Liver (tissue), 9 donors: ENCODE data around the gene SPACA9. TPM values are rescaled to one million over a fixed set of nuclear protein-coding genes. Genes with fewer than 3 reads are reported as not detected.

Experiments
- DNase-seq: peaks from one replicate; pipeline ENCODE4 v3.0.0-alpha.2; 2017; ENCODE audit warnings: low spot score
- H3K27ac ChIP-seq, 2 donors: one replicate each; pipeline ENCODE4 v1.7.0; 2013; ENCODE audit warnings: inconsistent platforms in 2 of 2, low read length in 2 of 2, control low read depth in 1 of 2, low read depth in 1 of 2, mild to moderate bottlenecking in 1 of 2
- H3K27me3 ChIP-seq, 4 donors: one replicate each; pipeline versions ENCODE4 v1.6.1 to v1.7.0; 2013; ENCODE audit warnings: low read length in 3 of 4, inconsistent platforms in 1 of 4, mild to moderate bottlenecking in 1 of 4, moderate library complexity in 1 of 4; ENCODE audit not compliant: control insufficient read depth in 4 of 4, insufficient read depth in 4 of 4
- H3K36me3 ChIP-seq, 4 donors: one replicate each; pipeline versions ENCODE4 v1.6.1 to v1.7.0; 2013; ENCODE audit warnings: low read length in 3 of 4, mild to moderate bottlenecking in 3 of 4, low read depth in 1 of 4, moderate library complexity in 1 of 4; ENCODE audit not compliant: control insufficient read depth in 4 of 4, insufficient read depth in 3 of 4
- H3K4me1 ChIP-seq, 4 donors: one replicate each; pipeline versions ENCODE4 v1.6.1 to v1.7.0; 2013; ENCODE audit warnings: low read length in 3 of 4, mild to moderate bottlenecking in 3 of 4, moderate library complexity in 1 of 4; ENCODE audit not compliant: control insufficient read depth in 4 of 4, insufficient read depth in 4 of 4
- H3K4me3 ChIP-seq, 3 donors: one replicate each; pipeline versions ENCODE4 v1.6.1 to v1.7.0; 2013; ENCODE audit warnings: low read length in 3 of 3, control low read depth in 1 of 3, low read depth in 1 of 3, mild to moderate bottlenecking in 1 of 3
- H3K9ac ChIP-seq, 2 donors: one replicate each; pipeline ENCODE4 v1.7.0; 2013; ENCODE audit warnings: low read length in 2 of 2, mild to moderate bottlenecking in 2 of 2, moderate library complexity in 2 of 2, control low read depth in 1 of 2, low read depth in 1 of 2
- H3K9me3 ChIP-seq, 4 donors: one replicate each; pipeline versions ENCODE4 v1.6.1 to v1.7.0; 2013; ENCODE audit warnings: low read length in 3 of 4; ENCODE audit not compliant: control insufficient read depth in 4 of 4
- EGR1 ChIP-seq, 2 donors: IDR thresholded peaks; 2 replicates each; pipeline ENCODE4 v1.6.1; 2016 to 2018; ENCODE audit warnings: antibody characterized with exemption in 2 of 2, low read depth in 2 of 2
- FOXA1 ChIP-seq: IDR thresholded peaks from 2 replicates; pipeline ENCODE4 v1.6.1; 2016; ENCODE audit warnings: antibody characterized with exemption
- FOXA2 ChIP-seq: IDR thresholded peaks from 2 replicates; pipeline ENCODE4 v1.6.1; 2016; ENCODE audit warnings: antibody characterized with exemption
- GABPA ChIP-seq, 2 donors: IDR thresholded peaks in 1 of 2; conservative IDR thresholded peaks in 1 of 2; 2 replicates each; pipeline ENCODE4 v1.6.1; 2016; ENCODE audit warnings: antibody characterized with exemption in 2 of 2, mild to moderate bottlenecking in 1 of 2, moderate library complexity in 1 of 2
- HNF4A ChIP-seq, 2 donors: conservative IDR thresholded peaks; 2 replicates each; pipeline ENCODE4 v1.6.1; 2016; ENCODE audit warnings: antibody characterized with exemption in 2 of 2, mild to moderate bottlenecking in 2 of 2
- HNF4G ChIP-seq: IDR thresholded peaks from 2 replicates; pipeline ENCODE4 v1.6.1; 2016; ENCODE audit warnings: antibody characterized with exemption
- JUND ChIP-seq, 2 donors: IDR thresholded peaks; 2 replicates each; pipeline ENCODE4 v1.6.1; 2016; ENCODE audit warnings: antibody characterized with exemption in 2 of 2
- NR2F2 ChIP-seq: IDR thresholded peaks from 2 replicates; pipeline ENCODE4 v1.6.1; 2016; ENCODE audit warnings: antibody characterized with exemption
- RAD21 ChIP-seq, 2 donors: IDR thresholded peaks; 2 replicates each; pipeline ENCODE4 v1.6.1; 2016; ENCODE audit warnings: antibody characterized with exemption in 2 of 2, mild to moderate bottlenecking in 2 of 2
- RXRA ChIP-seq, 2 donors: IDR thresholded peaks; 2 replicates each; pipeline ENCODE4 v1.6.1; 2017 to 2018; ENCODE audit warnings: antibody characterized with exemption in 2 of 2, mild to moderate bottlenecking in 1 of 2
- SP1 ChIP-seq: IDR thresholded peaks from 2 replicates; pipeline ENCODE4 v1.6.1; 2018; ENCODE audit warnings: antibody characterized with exemption, mild to moderate bottlenecking
- TAF1 ChIP-seq: conservative IDR thresholded peaks from 2 replicates; pipeline ENCODE4 v1.6.1; 2016; ENCODE audit warnings: antibody characterized with exemption, mild to moderate bottlenecking
- YY1 ChIP-seq: IDR thresholded peaks from 2 replicates; pipeline ENCODE4 v1.6.1; 2016; ENCODE audit warnings: antibody characterized with exemption, mild to moderate bottlenecking
- WGBS: extraction: QIAGEN DNeasy Blood & Tissue Kit; methylation state at CpG from one replicate; pipeline ENCODE4 v1.1.7; 2013; 5-methylcytosine and 5-hydroxymethylcytosine counted together
- polyA plus RNA-seq, 2 donors: library from polyadenylated mRNA; stranded (reverse) in 1 of 2; unstranded in 1 of 2; fragments of 200-250 nt in 1 of 2; fragments of >200 nt in 1 of 2; fragmentation: Nextera tagmentation in 1 of 2; extraction: Ambion mirVana in 1 of 2; gene quantifications; one replicate each; pipeline versions ENCODE4 v1.2.1 to v1.2.3, GENCODE V29; 2013 to 2015
- total RNA-seq, 2 donors: library from RNA; depleted of rRNA; stranded (reverse); fragments of >200 nt; gene quantifications; one replicate each; pipeline ENCODE4 v1.2.3, GENCODE V29; 2014
- TF ChIP-seq, protein P1 (sequence below): IDR thresholded peaks from 2 replicates; pipeline ENCODE4 v1.6.1; 2016; ENCODE audit warnings: antibody characterized with exemption
- TF ChIP-seq, protein P2 (sequence below): IDR thresholded peaks from 2 replicates; pipeline ENCODE4 v1.6.1; 2016; ENCODE audit warnings: antibody characterized with exemption, mild to moderate bottlenecking
- TF ChIP-seq, protein P3 (sequence below): fragments of 150-350 bp; IDR thresholded peaks from 2 replicates; pipeline ENCODE4 v1.5.1; 2017; ENCODE audit warnings: improper control_type of control experiment, low read depth, low read length; ENCODE audit not compliant: missing input control
- TF ChIP-seq, protein P4 (sequence below): IDR thresholded peaks from 2 replicates; pipeline ENCODE4 v1.6.1; 2016; ENCODE audit warnings: antibody characterized with exemption
- TF ChIP-seq, protein P5 (sequence below): IDR thresholded peaks from 2 replicates; pipeline ENCODE4 v1.6.1; 2016; ENCODE audit warnings: antibody characterized with exemption
- donor health status: healthy.
- donor health status: healthy.
- donor health status: healthy.
- donor health status: healthy.
- donor health status: healthy.

SPACA9 gene
- total and polyA plus RNA-seq, 4 donors = 0.67 to 1.3 (median 0.98) TPM

DNA sequence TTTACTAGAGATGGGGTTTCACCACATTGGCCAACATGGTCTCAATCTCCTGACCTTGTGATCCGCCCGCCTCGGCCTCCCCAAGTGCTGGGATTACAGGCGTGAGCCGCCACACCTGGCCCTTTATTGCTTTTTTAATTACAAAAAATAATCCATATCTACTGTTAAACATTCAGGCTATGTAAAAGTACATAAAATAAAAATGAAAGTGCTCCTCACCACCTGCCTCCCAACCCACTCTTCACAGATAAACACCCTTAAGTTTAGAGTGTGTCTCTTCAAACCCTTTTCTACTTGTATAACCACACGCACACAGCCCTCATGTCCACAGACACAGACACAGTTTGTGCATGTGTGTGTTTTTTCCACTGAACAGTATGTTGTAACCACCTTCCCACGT is 49.0 kb downstream of the SPACA9 start:
- H3K36me3 ChIP-seq = peaks cover 3 to 42% (median 34%) of the 10 kb centered on the region in 4 donors
- WGBS = 92% methylated on average over 7 of the region's 7 CpGs
- no peak for DNase-seq
- no peak overlapping the region for H3K9ac ChIP-seq
- TF ChIP-seq SP1 = no peak
- TF ChIP-seq RXRA (IDR thresholded peaks at IDR 0.05) = no peak
- TF ChIP-seq, protein P1, sequence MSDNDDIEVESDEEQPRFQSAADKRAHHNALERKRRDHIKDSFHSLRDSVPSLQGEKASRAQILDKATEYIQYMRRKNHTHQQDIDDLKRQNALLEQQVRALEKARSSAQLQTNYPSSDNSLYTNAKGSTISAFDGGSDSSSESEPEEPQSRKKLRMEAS = no peak
- TF ChIP-seq, protein P2, sequence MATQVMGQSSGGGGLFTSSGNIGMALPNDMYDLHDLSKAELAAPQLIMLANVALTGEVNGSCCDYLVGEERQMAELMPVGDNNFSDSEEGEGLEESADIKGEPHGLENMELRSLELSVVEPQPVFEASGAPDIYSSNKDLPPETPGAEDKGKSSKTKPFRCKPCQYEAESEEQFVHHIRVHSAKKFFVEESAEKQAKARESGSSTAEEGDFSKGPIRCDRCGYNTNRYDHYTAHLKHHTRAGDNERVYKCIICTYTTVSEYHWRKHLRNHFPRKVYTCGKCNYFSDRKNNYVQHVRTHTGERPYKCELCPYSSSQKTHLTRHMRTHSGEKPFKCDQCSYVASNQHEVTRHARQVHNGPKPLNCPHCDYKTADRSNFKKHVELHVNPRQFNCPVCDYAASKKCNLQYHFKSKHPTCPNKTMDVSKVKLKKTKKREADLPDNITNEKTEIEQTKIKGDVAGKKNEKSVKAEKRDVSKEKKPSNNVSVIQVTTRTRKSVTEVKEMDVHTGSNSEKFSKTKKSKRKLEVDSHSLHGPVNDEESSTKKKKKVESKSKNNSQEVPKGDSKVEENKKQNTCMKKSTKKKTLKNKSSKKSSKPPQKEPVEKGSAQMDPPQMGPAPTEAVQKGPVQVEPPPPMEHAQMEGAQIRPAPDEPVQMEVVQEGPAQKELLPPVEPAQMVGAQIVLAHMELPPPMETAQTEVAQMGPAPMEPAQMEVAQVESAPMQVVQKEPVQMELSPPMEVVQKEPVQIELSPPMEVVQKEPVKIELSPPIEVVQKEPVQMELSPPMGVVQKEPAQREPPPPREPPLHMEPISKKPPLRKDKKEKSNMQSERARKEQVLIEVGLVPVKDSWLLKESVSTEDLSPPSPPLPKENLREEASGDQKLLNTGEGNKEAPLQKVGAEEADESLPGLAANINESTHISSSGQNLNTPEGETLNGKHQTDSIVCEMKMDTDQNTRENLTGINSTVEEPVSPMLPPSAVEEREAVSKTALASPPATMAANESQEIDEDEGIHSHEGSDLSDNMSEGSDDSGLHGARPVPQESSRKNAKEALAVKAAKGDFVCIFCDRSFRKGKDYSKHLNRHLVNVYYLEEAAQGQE = no peak
- no peak for TF ChIP-seq NR2F2
- TF ChIP-seq, protein P3, sequence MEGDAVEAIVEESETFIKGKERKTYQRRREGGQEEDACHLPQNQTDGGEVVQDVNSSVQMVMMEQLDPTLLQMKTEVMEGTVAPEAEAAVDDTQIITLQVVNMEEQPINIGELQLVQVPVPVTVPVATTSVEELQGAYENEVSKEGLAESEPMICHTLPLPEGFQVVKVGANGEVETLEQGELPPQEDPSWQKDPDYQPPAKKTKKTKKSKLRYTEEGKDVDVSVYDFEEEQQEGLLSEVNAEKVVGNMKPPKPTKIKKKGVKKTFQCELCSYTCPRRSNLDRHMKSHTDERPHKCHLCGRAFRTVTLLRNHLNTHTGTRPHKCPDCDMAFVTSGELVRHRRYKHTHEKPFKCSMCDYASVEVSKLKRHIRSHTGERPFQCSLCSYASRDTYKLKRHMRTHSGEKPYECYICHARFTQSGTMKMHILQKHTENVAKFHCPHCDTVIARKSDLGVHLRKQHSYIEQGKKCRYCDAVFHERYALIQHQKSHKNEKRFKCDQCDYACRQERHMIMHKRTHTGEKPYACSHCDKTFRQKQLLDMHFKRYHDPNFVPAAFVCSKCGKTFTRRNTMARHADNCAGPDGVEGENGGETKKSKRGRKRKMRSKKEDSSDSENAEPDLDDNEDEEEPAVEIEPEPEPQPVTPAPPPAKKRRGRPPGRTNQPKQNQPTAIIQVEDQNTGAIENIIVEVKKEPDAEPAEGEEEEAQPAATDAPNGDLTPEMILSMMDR = no peak
- TF ChIP-seq GABPA (IDR thresholded peaks at IDR 0.05 in 1 of 2, conservative IDR thresholded peaks at IDR 0.05 in 1 of 2) = no peak
- TF ChIP-seq HNF4A (conservative IDR thresholded peaks at IDR 0.05) = no peak
- TF ChIP-seq, protein P4, sequence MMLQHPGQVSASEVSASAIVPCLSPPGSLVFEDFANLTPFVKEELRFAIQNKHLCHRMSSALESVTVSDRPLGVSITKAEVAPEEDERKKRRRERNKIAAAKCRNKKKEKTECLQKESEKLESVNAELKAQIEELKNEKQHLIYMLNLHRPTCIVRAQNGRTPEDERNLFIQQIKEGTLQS = no peak
- no peak for TF ChIP-seq FOXA2
- TF ChIP-seq FOXA1 = no peak
- TF ChIP-seq JUND (IDR thresholded peaks at IDR 0.05) = no peak
- TF ChIP-seq TAF1 = no peak
- TF ChIP-seq YY1 = no peak
- TF ChIP-seq, protein P5, sequence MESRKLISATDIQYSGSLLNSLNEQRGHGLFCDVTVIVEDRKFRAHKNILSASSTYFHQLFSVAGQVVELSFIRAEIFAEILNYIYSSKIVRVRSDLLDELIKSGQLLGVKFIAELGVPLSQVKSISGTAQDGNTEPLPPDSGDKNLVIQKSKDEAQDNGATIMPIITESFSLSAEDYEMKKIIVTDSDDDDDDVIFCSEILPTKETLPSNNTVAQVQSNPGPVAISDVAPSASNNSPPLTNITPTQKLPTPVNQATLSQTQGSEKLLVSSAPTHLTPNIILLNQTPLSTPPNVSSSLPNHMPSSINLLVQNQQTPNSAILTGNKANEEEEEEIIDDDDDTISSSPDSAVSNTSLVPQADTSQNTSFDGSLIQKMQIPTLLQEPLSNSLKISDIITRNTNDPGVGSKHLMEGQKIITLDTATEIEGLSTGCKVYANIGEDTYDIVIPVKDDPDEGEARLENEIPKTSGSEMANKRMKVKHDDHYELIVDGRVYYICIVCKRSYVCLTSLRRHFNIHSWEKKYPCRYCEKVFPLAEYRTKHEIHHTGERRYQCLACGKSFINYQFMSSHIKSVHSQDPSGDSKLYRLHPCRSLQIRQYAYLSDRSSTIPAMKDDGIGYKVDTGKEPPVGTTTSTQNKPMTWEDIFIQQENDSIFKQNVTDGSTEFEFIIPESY = no peak
- TF ChIP-seq HNF4G = no peak
- TF ChIP-seq RAD21 (IDR thresholded peaks at IDR 0.05) = no peak
- no peak for TF ChIP-seq EGR1 (IDR thresholded peaks at IDR 0.05; ENCODE audit: low read depth in 2 of 2)
- no peaks in the 10 kb centered on the region for H3K9me3 ChIP-seq
- no peak overlapping the region for H3K27ac ChIP-seq
- H3K27me3 ChIP-seq = no peaks in the 10 kb centered on the region
- no peaks in the 10 kb centered on the region for H3K4me1 ChIP-seq
- no peak overlapping the region for H3K4me3 ChIP-seq
